ENCODE results near the gene HDHD5. TPM values are rescaled to one million over a fixed set of nuclear protein-coding genes. Genes with fewer than 3 reads are reported as not detected.
A peak's percentile ranks its signal among the peaks of the same experiment; 100 is the strongest.

Gene HDHD5
- total RNA-seq, 1 experiment from 2014 or later = 68.4 TPM

DNA sequence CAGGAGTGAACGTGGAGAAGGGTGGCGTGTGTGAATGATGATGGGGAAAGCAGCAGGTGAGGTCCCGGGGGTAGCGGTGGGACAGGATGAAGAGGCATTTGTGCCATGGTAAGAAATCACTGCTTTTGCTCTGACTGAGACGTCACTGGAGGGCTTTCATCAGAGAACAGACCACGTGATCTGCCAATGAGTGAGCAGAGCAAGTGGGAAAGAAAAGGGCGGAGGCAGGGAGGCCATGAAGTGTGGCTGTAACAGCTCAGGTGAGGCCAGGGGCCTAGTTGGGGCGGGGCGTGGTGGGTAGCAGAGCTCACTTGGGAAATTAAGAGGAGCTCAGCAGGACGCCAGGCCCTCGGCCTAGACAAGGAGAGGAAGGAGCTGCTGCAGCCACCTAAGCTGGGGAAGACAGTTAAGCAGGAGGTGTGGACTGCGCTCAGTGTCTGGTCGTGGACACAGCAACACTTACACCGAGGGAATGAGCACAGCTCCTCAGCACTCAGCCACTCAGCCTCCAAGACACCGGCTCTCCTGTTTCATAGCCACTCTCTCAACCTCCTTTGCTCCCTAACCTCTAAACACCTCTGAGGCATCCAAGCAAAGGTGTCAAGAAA lies 23.8 kb downstream of the HDHD5 start:
- H3K18ac ChIP-seq (ENCODE audit: insufficient read length, low read depth, low read length) = no peak overlapping the region
- no peak overlapping the region for H3K14ac ChIP-seq (ENCODE audit: insufficient read depth, low read length)
- Mint-ChIP-seq H3K27ac (peak overlapping the region in 2 of 3 experiments; percentile 40 to 53; a peak in 3 of 7 replicates), H3K36me3 (ENCODE audit: insufficient read depth in 1 of 3, low read depth in 3 of 3) (peaks cover 9 to 44% (median 27%) of the 10 kb centered on the region in 3 experiments), H3K4me1 (peaks cover 13 to 14% of the 10 kb centered on the region in 2 experiments), H3K9me3 (no peaks in the 10 kb centered on the region), H3K4me3 (no peak overlapping the region), H3K27me3 (ENCODE audit: low read depth) (no peaks in the 10 kb centered on the region; the same call in 1 of the 2 replicates)
- no peak overlapping the region for H2AFZ ChIP-seq (ENCODE audit: low read length)
- no peaks in the 10 kb centered on the region for H3K9me3 ChIP-seq (ENCODE audit: control insufficient read depth, low read depth, low read length)
- no peak overlapping the region for H3T11ph ChIP-seq (ENCODE audit: low read length)
- DNase-seq = no peak
- no peak overlapping the region for H2BK15ac ChIP-seq (ENCODE audit: low read depth, low read length)
- H3K4me2 ChIP-seq (ENCODE audit: insufficient read depth, insufficient read length, low read length) = no peak overlapping the region
- no peak overlapping the region for H2AK5ac ChIP-seq (ENCODE audit: insufficient read length, low read length)
- no peak overlapping the region for H4K91ac ChIP-seq (ENCODE audit: insufficient read length, low read depth, low read length)
- no peak overlapping the region for H3K56ac ChIP-seq (ENCODE audit: insufficient read length, low read depth, low read length)
- no CpG with 5 or more reads among the region's 15 CpGs for WGBS (ENCODE audit: extremely low coverage, insufficient read length, low lambda C conversion rate)
- H3K23ac ChIP-seq (ENCODE audit: insufficient read length, low read depth, low read length) = no peak overlapping the region
- no peaks in the 10 kb centered on the region for H3K27me3 ChIP-seq (ENCODE audit: insufficient read depth, low read length)
- no peaks in the 10 kb centered on the region for H3K79me2 ChIP-seq (ENCODE audit: insufficient read depth, low read length)
- no peak overlapping the region for H3K4ac ChIP-seq (ENCODE audit: low read depth, low read length)
- TF ChIP-seq, protein P1, sequence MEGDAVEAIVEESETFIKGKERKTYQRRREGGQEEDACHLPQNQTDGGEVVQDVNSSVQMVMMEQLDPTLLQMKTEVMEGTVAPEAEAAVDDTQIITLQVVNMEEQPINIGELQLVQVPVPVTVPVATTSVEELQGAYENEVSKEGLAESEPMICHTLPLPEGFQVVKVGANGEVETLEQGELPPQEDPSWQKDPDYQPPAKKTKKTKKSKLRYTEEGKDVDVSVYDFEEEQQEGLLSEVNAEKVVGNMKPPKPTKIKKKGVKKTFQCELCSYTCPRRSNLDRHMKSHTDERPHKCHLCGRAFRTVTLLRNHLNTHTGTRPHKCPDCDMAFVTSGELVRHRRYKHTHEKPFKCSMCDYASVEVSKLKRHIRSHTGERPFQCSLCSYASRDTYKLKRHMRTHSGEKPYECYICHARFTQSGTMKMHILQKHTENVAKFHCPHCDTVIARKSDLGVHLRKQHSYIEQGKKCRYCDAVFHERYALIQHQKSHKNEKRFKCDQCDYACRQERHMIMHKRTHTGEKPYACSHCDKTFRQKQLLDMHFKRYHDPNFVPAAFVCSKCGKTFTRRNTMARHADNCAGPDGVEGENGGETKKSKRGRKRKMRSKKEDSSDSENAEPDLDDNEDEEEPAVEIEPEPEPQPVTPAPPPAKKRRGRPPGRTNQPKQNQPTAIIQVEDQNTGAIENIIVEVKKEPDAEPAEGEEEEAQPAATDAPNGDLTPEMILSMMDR (conservative IDR thresholded peaks at IDR 0.05) = no peak
- no peak overlapping the region for H4K5ac ChIP-seq (ENCODE audit: insufficient read length, low read depth, low read length)
- no peak overlapping the region for H3K9ac ChIP-seq (ENCODE audit: extremely low read depth, insufficient read length, low read length)
- H3K23me2 ChIP-seq (ENCODE audit: insufficient read length, low read depth, low read length, poor library complexity, severe bottlenecking) = no peaks in the 10 kb centered on the region
- H2BK12ac ChIP-seq (ENCODE audit: insufficient read length, low read depth, low read length) = no peak overlapping the region
- H3K27ac ChIP-seq (ENCODE audit: insufficient read length, low read depth, low read length) = no peak overlapping the region
- no peaks in the 10 kb centered on the region for H3K4me1 ChIP-seq (ENCODE audit: insufficient read depth, low read length)
- H2BK120ac ChIP-seq (ENCODE audit: low read depth, low read length, poor library complexity, severe bottlenecking) = no peak overlapping the region
- no peaks in the 10 kb centered on the region for H3K79me1 ChIP-seq (ENCODE audit: insufficient read depth, low read depth, low read length, poor library complexity, severe bottlenecking)
- no peaks in the 10 kb centered on the region for H4K20me1 ChIP-seq (ENCODE audit: control insufficient read depth, insufficient read depth, insufficient read length)
- H4K8ac ChIP-seq (replicated peaks; ENCODE audit: insufficient read length, low read depth, low read length) = no peak overlapping the region
- no peak overlapping the region for H2BK20ac ChIP-seq (ENCODE audit: low read depth, low read length, poor library complexity, severe bottlenecking)
- no peak overlapping the region for H2BK5ac ChIP-seq (ENCODE audit: insufficient read length, low read length)
